Measurements from ENCODE around the gene MERTK.

- TF ChIP-seq CTCF (IDR thresholded peaks at IDR 0.05) (no peak), POLR2A (IDR thresholded peaks at IDR 0.05) (no peak)
These were observed 120.4 kb downstream of the MERTK start for GRCh38 chr2:112018846-112019245.
